ENCODE measurements around the gene FHIT.

- TF ChIP-seq POLR2A (IDR thresholded peaks at IDR 0.05; ENCODE audit: low read length) (no peak), GATA1 (IDR thresholded peaks at IDR 0.05; ENCODE audit: low read depth, low read length) (no peak)
Measured at GRCh38 chr3:59774634-59775033, 1476.6 kb downstream of the FHIT start.

Data from erythroblast (primary cell).